DMS 273 (cell line): ENCODE results near the gene PFDN2.
A peak's percentile ranks its signal among the peaks of the same experiment; 100 is the strongest.
"Not testable (repeated sequence)": the region's sequence is repeated elsewhere in the genome, so short reads cannot be mapped to it uniquely, and the experiment has no call there.

Source experiments
- DNase-seq: peaks from one replicate; lab custom pipeline; 2025; ENCODE audit not compliant: unreplicated experiment; lab: John Stamatoyannopoulos, UW

PFDN2 gene

GRCh38 chr1:161082996-161083747, 34.7 kb downstream of the PFDN2 start:
- DNase-seq: peak; percentile 20

DNA sequence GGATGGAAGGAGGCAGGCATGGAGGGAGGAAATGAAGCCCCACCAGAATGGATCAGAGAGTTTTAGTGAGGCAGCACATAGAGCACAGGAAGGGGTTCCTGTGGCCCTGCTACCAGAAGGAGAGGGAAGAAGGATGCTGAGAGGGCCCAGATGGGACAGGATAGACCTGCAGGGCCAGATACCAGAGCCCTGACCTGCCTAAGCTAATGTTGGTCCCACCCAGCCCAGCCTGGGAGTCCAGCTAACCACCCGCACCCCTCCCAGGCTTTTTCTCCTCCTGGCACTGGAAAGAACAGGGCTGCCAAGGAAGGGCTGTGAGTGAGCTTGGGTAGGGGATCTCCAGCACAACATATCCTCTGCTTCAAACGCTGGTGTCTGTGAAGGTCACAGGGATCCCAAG, 35.4 kb downstream of the PFDN2 start:
- no peak for DNase-seq

DNA sequence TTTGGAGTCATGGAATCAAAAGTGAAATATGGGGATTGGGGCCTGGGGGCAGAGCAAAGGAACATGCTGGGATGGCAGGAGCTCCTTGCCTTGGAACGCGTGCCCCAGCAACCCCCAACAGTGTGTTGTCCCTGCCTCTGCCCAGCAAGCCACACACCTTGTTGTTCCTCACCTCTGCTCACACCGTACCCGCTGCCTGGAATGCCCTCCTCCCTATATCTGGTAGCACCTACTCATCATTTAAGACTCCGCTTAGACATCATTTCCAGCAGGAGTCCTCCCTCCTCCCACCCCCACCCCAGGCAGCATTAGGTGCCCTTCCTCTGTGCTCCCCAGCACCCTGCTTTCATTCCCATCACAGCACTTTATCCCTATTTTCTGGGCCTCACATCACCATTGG, 36.3 kb downstream of the PFDN2 start:
- DNase-seq: no peak

DNA sequence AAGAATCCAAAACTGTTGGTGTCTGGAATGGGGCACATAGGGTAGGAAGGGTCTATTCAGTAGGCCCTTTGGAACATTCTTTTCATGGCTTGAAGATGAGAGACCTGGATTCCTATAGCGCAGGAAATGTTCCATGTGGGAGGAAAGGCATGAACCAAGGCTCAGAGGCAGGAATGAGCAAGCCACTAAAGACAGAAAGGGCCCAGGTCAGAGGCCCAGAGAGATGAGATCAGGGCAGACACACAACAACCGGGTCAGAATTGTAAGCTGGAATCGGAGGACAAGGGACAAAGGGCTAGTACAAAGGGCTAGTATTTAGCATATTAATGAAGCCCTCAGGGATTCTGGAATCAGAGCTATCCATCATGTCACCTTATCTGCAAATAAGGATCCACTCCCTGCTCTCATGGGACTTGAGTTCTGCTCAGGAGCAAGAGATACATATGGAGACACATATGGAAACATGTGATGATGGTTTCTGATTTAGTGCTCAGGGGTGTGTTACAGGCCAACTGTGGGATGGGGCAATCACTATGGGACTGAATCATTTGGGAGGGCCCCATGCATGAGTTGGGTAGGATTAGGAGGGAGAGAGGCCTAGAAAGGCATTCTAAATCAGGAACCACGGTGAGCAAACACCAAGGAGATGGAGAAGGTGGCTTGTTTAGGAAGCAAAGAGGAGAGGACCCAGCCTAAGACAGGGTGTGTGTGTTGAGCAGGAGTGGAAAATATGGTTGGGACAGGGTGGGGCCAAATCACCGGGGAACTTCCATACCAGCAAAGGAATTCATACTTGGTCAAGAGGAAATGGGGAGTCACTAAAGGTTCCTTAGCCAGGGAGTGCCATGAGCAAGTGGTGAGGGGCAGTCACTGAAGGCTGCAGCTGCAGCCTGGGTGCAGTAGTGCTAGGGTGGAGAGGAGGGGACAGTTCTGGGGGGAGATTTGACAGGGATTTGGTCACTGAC, 37.1 kb downstream of the PFDN2 start:
- no peak for DNase-seq

- no peak for DNase-seq
These were observed 38.3 kb downstream of the PFDN2 start for GRCh38 chr1:161079436-161080110.

- DNase-seq: no peak
These were observed 40.4 kb downstream of the PFDN2 start for GRCh38 chr1:161077426-161077825.

- no peak for DNase-seq
These were observed 41.4 kb downstream of the PFDN2 start for GRCh38 chr1:161076410-161076809.

- peak; percentile 68 for DNase-seq
These were observed 43.0 kb downstream of the PFDN2 start for GRCh38 chr1:161074676-161075368.

DNA sequence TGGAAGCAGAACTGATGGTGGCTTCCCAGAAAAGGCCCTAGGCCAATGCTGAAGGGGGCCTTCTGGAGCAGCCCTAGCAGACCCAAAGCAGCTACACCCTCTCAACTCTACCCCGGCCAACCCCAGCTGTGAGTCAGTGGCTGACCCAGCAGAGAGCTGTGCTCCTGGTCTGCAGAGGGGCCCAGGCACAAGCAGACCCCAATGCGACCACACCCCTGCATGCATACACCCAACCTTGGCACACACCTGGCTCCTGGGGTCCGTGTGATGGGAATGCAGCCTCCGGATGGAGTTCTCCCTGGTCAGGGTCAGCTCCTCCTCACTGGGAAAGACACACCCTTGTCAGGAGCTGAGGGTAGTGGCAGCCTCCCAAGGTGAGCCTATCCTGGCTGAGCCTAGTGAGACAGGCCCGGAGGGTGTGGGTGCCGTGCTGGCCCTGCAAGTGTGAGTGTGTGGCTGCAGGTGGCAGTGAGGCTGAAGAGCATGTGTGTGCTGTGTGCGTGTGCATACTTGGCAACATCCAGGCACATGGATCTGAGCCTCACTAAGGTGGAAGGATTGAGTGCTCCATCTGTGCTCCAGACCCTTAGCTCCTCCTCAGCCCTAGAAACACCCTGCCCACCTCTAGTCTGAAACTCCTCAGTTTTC, 44.2 kb downstream of the PFDN2 start:
- DNase-seq: no peak

DNA sequence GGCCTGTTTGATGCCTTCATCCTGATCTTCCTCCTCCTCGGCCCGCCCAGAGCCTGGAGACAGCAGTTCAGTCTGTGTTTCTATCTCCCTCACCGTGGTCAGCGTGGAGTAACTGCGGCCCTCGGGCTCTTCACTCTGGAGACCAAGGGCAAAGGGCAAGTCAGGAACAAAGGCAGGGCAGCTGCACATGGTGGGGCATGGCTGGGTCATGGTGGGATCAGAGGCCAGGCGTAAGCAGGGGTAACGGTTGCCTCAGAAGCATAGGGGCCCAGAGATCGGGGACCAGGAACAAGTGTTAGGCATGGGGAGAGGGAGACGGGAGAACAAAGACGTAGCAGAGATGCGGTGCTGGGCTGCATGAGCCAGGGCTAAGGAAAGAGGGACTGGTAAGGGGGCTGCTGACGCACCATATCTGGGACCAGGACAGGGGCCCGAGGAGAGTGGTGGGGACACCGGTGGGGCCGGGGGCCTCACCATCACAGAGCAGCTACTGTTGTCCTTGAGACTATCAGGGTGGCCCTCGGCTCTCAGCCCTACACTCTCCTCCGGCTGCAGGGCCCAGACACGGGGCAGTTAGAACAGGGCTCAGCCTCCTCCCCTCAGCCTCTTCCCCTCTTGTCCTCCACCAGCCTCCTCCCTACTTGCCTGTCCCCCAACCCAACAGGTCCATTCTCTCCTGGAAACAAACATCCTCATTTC, 44.9 kb downstream of the PFDN2 start:
- DNase-seq: no peak

- DNase-seq: peak; percentile 69
These were observed 45.9 kb downstream of the PFDN2 start for GRCh38 chr1:161071886-161072371.

GRCh38 chr1:161070761-161071160, 47.1 kb downstream of the PFDN2 start:
- DNase-seq: no peak

GRCh38 chr1:161069731-161070270, 48.0 kb downstream of the PFDN2 start, which contains the start of gene ARHGAP30:
Gene ARHGAP30, minus strand, starts transcription at chr1:161069891. Its CDS starts 267 bp downstream, at chr1:161069624.
- DNase-seq: no peak

DNA sequence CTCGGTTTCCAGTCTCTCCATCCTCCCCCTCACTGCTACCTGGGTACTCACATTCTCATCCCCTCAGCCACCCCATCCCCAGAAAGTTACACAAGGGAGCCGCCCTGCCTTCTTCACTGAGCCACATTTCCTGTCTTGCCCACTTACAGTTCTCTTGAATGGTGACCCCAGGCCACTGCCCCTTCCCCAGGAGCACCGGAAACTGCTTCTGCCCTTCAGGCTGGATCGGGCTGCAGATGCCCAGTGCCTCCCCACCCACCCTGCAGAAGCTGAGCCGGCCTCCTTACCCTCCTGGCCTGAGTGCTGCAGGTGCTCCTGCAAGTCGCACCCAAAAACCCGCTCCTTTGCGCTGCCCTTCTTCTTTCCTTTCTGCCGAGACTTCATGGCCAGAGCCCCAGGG, 48.6 kb downstream of the PFDN2 start:
- no peak for DNase-seq

DNA sequence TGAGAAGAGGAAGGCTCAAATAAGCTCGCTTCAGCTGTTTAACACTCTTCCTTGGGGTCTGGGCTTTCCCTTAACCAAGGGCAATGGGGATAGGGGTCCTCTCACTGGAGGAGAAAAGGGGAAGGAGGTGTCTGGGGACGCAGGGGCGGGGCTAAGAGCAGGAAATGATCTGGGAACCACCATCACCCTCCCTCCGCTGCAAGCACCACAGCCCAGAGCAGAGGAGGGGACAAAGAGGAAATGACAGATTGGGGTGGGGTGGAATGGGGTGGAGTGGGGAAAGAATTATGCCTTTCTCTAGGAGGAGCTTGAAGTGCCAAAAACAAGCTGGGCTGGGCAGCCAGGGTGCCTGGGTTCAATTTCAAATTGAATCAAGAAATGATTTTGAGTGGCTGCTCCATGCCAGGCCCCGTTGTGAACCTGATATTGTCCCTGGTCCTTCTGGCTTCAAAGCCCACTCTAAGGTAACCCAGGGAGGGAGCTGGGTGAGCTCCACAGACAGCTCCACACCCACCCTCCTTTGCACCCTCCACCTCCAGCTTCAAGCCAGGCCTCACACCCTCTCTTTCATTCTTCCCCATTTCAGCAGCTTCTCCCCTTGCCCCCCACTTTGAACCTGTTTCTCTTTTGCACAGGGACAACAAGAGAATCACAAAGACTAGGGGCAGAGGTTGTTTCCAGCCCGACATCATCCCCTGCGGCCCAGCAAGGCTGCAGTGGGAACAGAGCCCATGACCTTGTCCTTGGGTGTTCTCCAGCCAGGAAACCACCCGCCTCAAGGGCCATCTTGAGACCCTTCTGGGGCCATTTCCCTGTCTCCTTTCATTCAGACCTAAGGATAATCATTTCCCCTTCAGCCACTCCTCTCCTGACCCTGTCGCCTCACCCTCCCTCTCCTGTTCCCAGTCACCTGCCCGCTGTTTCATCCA, 49.3 kb downstream of the PFDN2 start:
- DNase-seq: no peak

- DNase-seq: no peak
These were observed 51.1 kb downstream of the PFDN2 start for GRCh38 chr1:161066694-161067093.

GRCh38 chr1:161065681-161066080, 52.2 kb downstream of the PFDN2 start:
- not testable (repeated sequence) for DNase-seq

GRCh38 chr1:161063936-161064335, 53.9 kb downstream of the PFDN2 start:
- DNase-seq: not testable (repeated sequence)
